ENCODE results near the gene NOVA2.

Gene NOVA2, protein sequence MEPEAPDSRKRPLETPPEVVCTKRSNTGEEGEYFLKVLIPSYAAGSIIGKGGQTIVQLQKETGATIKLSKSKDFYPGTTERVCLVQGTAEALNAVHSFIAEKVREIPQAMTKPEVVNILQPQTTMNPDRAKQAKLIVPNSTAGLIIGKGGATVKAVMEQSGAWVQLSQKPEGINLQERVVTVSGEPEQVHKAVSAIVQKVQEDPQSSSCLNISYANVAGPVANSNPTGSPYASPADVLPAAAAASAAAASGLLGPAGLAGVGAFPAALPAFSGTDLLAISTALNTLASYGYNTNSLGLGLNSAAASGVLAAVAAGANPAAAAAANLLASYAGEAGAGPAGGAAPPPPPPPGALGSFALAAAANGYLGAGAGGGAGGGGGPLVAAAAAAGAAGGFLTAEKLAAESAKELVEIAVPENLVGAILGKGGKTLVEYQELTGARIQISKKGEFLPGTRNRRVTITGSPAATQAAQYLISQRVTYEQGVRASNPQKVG

DNA sequence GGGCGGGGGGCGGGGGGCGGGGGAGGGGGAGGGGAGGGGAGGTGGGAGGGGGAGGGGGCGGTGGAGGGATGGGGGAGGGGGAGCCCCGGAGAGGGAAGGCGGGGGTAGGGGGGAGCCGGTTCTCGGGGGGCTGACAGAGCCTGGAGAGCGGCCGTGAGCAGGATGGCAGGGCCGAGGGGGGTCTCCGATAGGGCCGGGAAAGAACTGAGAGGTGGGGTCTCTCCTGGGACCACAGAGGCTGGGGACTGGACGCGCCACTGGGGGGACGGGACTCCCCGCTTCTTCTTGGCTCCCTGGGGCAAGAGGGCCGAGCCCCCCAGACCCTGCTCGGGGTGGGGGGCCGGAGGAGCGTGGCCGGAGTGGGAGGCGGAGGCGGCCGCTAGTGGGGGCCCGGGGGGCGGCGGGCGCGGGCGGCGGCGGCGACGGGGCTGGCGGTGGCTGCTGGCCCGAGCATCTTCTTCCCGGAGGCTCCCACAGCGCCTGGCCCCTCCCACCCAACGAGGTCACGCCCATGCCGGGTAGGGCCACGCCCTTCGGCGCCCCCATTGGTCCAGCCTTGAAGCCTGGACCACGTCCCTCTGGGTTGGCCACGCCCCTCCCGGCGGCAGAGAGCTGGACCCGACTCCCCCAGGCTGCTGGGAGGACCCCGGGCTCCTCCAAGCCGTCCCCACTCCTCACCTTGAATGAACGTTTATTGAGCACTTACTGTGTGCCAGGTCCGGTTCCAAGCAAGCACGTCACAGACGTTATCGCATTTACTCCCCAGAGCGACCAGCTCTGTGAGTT lies at the start of gene NOVA2:
NOVA2 (minus strand) TSS at position 313 of the 786 bp plus-strand sequence. CDS start 514 bp downstream, outside the sequence.
- DNase-seq (ENCODE audit: low read depth) = no peak

DNA sequence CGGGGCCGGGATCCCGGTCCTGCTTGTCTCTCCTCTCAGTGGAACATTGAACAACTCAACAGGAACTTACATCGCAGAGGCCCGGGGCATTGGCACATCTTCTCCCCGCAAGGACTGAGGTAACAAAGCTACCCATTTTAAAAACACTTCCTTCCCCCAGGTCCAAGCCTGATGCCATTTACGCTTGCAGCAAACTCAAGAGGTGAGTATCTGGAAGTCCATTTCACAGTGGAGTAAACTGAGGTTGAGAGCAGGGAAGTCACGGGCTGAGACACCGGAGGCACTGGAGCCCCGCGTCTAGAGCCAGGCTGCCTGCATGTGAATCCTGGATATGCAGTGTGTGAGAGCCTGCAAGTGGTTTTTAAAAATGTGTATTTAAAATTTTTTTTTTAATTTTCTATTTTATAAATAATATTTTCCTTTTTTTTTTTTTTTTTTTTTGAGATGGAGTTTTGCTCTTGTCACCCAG lies 49.7 kb upstream of the NOVA2 start:
- no peak for DNase-seq (ENCODE audit: low read depth)

- DNase-seq (ENCODE audit: low read depth) = no peak
Measured at GRCh38 chr19:46022431-46023310, 49.0 kb upstream of the NOVA2 start, which contains the start of gene PGLYRP1. Gene PGLYRP1 (minus strand): TSS chr19:46023053. CDS start chr19:46023021, 32 bp downstream.

DNA sequence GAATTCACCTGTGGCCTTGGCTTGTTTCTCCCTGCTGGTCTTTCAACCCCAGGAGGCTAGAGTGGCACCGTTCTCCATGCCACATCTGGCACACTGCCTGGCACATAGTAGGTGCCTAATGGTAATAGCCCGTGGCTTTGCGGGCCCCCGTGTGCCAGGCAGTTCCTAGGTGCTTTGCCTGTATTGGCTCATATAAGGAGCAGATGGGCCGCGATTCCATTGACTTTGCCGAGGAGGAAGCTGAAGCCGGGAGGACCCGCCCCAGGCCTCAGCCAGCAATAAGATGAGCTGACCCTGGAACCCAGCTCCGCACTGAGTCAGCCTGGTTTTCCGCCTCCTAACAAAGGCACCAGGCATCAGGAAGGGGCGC lies 48.4 kb upstream of the NOVA2 start:
- DNase-seq (ENCODE audit: low read depth) = no peak

GRCh38 chr19:46021531-46022041 lies 47.9 kb upstream of the NOVA2 start:
- no peak for DNase-seq (ENCODE audit: low read depth)

GRCh38 chr19:46020819-46021125 lies 47.1 kb upstream of the NOVA2 start:
- DNase-seq (ENCODE audit: low read depth) = no peak

DNA sequence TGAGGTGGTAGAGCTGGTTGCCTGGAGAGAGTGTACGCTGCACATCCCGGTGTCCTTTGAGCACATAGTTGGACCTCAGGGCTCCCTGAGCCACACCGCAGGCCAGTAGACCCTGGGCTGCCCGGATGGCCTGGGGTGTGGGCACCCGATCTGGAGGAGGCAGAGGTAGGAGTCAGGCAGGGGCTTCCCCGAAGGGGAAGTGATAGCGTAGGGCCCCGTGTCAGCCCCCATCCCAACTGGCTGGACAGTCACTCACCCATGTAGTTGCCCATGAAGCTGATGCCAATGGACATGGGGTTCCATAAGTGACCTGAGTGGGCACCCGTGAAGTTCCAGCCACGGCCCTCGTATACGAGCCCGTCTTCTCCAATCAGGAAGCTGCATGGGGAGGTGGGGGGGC lies 45.6 kb upstream of the NOVA2 start:
- DNase-seq (ENCODE audit: low read depth) = no peak

DNA sequence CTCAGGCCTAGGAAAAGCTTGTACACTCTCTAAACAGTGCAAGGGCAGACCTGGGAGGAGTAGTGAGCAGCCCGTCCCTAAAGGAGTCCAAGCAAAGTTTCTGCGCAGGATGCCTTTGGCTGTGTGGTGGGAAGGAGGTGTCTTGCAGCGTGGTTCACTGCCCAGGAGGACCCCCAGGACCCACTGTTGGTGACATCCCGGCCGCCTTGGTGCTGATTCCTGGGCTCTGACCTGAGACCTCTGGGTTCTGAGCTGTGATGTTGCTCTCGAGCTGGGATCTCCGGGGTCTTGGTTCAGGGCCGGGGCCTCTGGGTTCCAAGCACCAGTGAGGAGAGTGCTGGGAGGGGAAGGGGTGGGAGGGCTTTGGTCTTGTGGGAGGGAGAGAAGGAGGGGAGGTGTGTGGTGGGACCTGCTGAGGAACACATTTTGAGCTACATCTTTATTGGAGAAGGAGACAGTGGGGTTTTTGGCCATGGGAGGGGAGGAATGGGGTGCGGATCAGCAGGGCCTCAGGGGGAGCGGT lies 45.1 kb upstream of the NOVA2 start:
- DNase-seq (ENCODE audit: low read depth) = no peak

GRCh38 chr19:46017874-46018675 lies 44.4 kb upstream of the NOVA2 start:
- DNase-seq (ENCODE audit: low read depth) = no peak

GRCh38 chr19:46017095-46017429 lies 43.4 kb upstream of the NOVA2 start:
- no peak for DNase-seq (ENCODE audit: low read depth)

DNA sequence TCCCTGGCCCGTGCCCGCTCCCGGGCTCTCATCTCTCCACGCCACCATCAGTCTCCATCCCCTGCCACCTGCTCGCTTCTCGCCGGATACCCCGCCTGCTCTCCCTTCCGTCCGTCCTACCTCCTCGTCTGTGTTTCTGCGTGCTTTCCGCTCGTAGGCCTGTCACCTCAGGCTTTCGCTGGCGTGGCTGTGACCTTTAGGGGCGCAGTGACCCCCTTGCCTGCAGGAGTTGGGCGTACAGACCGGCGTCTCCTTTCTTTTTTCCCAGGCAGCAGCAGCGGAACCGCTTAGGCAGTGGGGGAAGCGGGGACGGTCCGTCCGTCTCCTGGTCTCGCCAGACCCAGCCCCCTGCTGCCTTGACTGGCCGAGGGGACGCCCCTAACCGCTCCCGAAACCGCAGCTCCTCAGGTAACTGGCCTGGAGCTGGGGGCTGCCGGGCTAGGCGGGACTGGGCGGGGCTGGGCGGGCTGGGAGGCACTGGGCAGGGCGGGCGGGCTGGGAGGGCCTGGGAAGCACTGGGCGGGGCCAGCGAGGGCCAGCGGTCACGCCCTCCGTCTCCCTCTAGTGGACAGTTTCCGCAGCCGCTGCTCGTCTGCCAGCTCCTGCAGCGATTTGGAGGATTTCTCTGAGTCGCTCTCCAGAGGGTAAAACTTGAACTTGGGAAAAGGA lies 42.9 kb upstream of the NOVA2 start:
- peak; percentile 37 for DNase-seq (ENCODE audit: low read depth)

DNA sequence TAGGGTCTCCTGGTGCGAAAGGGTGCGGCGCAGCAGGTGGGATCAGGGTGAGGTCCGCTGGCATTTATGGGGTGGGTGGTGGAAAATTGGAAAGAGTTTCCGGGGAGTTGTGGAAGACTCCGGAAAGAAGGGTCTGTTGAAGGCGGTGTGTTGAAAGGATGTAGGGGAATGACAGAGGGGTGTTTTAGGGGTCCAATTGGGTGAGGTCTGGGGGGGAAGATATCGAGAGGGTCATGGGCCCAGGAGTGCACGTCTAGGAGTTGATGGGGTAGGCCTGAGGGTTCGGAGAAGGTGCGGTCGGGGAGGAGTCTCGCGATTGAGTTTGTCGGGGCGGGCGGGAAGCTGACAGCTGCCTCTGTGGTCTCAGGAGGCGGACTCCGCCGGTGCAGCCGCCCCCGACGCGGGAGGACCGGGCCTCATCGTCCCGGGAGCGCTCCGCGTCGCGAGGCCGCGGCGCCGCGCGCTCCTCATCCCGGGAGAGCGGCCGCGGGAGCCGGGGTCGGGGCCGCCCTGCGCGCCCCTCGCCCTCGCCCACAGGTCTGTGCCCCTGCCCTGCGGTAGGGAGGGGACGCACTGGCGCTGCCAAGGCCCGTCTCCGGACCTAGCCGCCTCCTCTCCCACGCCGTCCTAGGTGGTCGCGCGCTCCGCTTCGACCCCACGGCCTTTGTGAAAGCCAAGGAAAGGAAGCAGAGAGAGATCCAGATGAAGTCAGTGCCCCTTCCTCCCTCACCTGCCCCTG lies 42.2 kb upstream of the NOVA2 start:
- no peak for DNase-seq (ENCODE audit: low read depth)

GRCh38 chr19:46014941-46015686 lies 41.4 kb upstream of the NOVA2 start:
- DNase-seq (ENCODE audit: low read depth) = no peak

- DNase-seq (ENCODE audit: low read depth) = no peak
Measured at GRCh38 chr19:46014534-46014933, 40.9 kb upstream of the NOVA2 start.

- DNase-seq (ENCODE audit: low read depth) = no peak
Measured at GRCh38 chr19:46009530-46010510, 36.2 kb upstream of the NOVA2 start.

DNA sequence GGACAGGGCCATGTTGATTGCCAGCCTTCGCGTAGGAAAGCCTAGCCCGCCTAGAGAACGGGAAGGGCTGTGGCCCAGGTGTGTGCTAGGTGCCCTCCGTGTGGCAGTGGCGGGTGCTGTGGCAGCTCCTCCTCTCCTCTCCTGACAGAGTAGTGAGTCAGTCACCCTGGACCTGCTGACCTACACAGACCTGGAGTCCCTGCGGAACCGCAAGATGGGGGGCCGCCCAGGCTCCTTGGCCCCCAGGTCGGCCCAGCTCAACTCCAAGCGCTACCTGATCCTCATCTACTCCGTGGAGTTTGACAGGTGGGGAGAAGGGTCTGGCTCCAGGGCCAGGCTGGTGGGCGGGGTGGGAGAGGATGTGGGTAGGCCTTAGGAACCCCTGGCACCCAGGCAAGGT lies 32.7 kb upstream of the NOVA2 start:
- DNase-seq (ENCODE audit: low read depth) = no peak

DNA sequence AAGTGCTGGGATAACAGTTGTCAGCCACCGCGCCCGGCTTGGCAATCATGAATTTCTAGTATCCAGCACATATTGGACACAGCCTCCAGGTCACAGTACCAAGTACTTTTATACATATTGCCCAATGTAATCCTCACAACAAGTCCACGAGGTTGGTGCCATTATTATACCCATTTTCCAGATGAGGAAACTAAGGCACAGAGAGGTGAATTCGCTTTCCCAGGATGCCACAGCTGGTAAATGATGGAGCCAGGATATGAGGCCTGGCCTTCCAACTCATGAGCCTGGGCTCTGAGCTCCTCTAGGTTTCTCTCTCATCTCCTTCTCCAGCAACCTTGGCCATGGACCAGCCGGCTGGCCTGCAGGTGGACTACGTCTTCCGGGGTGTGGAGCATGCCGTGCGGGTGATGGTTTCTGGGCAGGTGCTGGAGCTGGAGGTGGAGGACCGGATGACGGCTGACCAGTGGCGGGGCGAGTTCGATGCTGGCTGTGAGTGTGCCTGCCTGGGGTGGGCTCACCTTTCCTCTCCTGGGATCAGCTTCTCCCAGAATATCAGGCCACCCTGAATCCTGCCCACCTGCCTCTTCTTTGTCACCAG lies 29.1 kb upstream of the NOVA2 start:
- DNase-seq (ENCODE audit: low read depth) = no peak

Data from GM04504 (cell line).